Astrocyte (in vitro differentiated cells and primary cell): ENCODE data around the gene CDK5RAP2.

Experiments used
- EZH2 ChIP-seq: IDR thresholded peaks from 2 replicates; pipeline ENCODE4 v1.6.1; 2012; ENCODE audit warnings: mild to moderate bottlenecking, low read length, inconsistent platforms; ENCODE audit not compliant: insufficient read depth
- TF ChIP-seq, protein P1 (sequence below): IDR thresholded peaks from 2 replicates; pipeline ENCODE4 v1.5.1; 2011; ENCODE audit warnings: low read depth, mild to moderate bottlenecking, inconsistent platforms, low read length, moderate library complexity; ENCODE audit not compliant: insufficient read depth

DNA sequence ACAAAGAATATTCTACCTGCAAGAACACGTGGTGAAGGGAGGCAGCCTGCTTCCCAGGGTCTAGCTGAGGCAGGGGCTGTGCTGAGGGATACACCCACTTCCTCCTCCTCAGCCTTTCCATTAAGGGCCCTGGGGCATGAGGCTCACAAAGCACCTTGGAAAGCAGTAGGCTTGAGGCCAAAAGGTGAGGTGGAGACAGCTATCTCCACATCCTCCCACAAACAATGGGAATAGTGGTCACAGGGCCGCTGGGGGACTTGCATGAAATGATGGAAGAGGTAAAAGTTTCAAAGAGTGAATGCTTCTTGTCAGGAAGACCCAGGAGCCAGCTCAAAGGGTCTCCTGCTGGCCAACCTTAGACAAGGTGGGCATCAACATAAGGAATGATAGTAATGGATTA, 207.9 kb downstream of the CDK5RAP2 start:
- TF ChIP-seq, protein P1, sequence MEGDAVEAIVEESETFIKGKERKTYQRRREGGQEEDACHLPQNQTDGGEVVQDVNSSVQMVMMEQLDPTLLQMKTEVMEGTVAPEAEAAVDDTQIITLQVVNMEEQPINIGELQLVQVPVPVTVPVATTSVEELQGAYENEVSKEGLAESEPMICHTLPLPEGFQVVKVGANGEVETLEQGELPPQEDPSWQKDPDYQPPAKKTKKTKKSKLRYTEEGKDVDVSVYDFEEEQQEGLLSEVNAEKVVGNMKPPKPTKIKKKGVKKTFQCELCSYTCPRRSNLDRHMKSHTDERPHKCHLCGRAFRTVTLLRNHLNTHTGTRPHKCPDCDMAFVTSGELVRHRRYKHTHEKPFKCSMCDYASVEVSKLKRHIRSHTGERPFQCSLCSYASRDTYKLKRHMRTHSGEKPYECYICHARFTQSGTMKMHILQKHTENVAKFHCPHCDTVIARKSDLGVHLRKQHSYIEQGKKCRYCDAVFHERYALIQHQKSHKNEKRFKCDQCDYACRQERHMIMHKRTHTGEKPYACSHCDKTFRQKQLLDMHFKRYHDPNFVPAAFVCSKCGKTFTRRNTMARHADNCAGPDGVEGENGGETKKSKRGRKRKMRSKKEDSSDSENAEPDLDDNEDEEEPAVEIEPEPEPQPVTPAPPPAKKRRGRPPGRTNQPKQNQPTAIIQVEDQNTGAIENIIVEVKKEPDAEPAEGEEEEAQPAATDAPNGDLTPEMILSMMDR, result no peak
- TF ChIP-seq EZH2, result no peak
